H1 (cell line): ENCODE measurements around the gene OSBP2. TPM values are rescaled to one million over a fixed set of nuclear protein-coding genes. Genes with fewer than 3 reads are reported as not detected.

Source experiments
- CTCF ChIA-PET: fragments of 300-600 bp; sonication (Branson Sonifier 250); formaldehyde crosslinking; loops from one replicate; lab custom pipeline; 2021; ENCODE audit not compliant: partially characterized antibody; lab: Charles Lee
- POLR2A ChIA-PET: fragments of 300-600 bp; sonication (Branson Sonifier 250); formaldehyde crosslinking; loops from one replicate; lab custom pipeline; 2021; ENCODE audit warnings: inconsistent platforms; ENCODE audit not compliant: partially characterized antibody; lab: Charles Lee
- DNase-seq, 2 experiments: peaks; one replicate each; pipeline versions ENCODE4 v3.0.0 to v3.0.0-alpha.2; 2010 to 2022; ENCODE audit warnings: low spot score in 2 of 2, low read depth in 1 of 2, mixed read lengths in 1 of 2
- FAIRE-seq: peaks from 2 replicates; lab custom pipeline; 2011; peaks lifted over from hg19 to GRCh38; lab: Jason Lieb, UNC
- H2AFZ ChIP-seq: 2 replicates; pipeline ENCODE4 v1.8.1; 2012; ENCODE audit warnings: low read length, inconsistent platforms
- H2AK5ac ChIP-seq: 2 replicates; pipeline ENCODE4 v1.6.1; 2013; ENCODE audit warnings: low read depth, low read length
- H2BK120ac ChIP-seq: replicated peaks from 2 replicates; pipeline ENCODE3; 2013; ENCODE audit warnings: low read depth, low read length, inconsistent platforms
- H2BK12ac ChIP-seq: 2 replicates; pipeline ENCODE4 v1.6.1; 2013; ENCODE audit warnings: low read depth, low read length
- H2BK15ac ChIP-seq: 2 replicates; pipeline ENCODE4 v1.6.1; 2013; ENCODE audit warnings: low read length
- H2BK20ac ChIP-seq: 2 replicates; pipeline ENCODE4 v1.6.1; 2013; ENCODE audit warnings: low read length
- H2BK5ac ChIP-seq: 2 replicates; pipeline ENCODE4 v1.6.1; 2013; ENCODE audit warnings: low read depth, low read length
- H3K14ac ChIP-seq: 2 replicates; pipeline ENCODE4 v1.6.1; 2013; ENCODE audit warnings: inconsistent platforms; ENCODE audit not compliant: insufficient read length
- H3K18ac ChIP-seq: 2 replicates; pipeline ENCODE4 v1.6.1; 2013; ENCODE audit warnings: low read length; ENCODE audit errors: extremely low read depth
- H3K23ac ChIP-seq: 2 replicates; pipeline ENCODE4 v1.6.1; 2013; ENCODE audit warnings: inconsistent platforms; ENCODE audit not compliant: insufficient read length
- H3K23me2 ChIP-seq: 2 replicates; pipeline ENCODE4 v1.6.1; 2013; ENCODE audit warnings: low read depth, low read length
- H3K27ac ChIP-seq: 2 replicates; pipeline ENCODE4 v1.6.1; 2011; ENCODE audit warnings: low read depth, low read length, inconsistent platforms
- H3K27me3 ChIP-seq, 4 experiments: replicated peaks in 1 of 4; 1 replicate in 1 of 4; 2 replicates in 3 of 4; pipeline versions ENCODE4 v1.6.1 to v1.8.1; 2011 to 2013; ENCODE audit warnings: low read length in 3 of 4, mild to moderate bottlenecking in 3 of 4, inconsistent platforms in 2 of 4, mixed read lengths in 2 of 4, moderate library complexity in 1 of 4; ENCODE audit not compliant: control insufficient read depth in 3 of 4, insufficient read depth in 3 of 4; ENCODE audit errors: extremely low read depth in 1 of 4
- H3K36me3 ChIP-seq, 4 experiments: 2 replicates each; pipeline versions ENCODE4 v1.6.1 to v1.8.1; 2011 to 2013; ENCODE audit warnings: mild to moderate bottlenecking in 4 of 4, low read length in 3 of 4, moderate library complexity in 2 of 4, control low read depth in 1 of 4, inconsistent platforms in 1 of 4; ENCODE audit not compliant: insufficient read depth in 4 of 4, control insufficient read depth in 2 of 4
- H3K4ac ChIP-seq: replicated peaks from 2 replicates; pipeline ENCODE3; 2013; ENCODE audit warnings: low read length, low read depth, mixed read lengths, inconsistent platforms; ENCODE audit not compliant: insufficient read length
- H3K4me1 ChIP-seq, 4 experiments: replicated peaks in 1 of 4; 1 replicate in 1 of 4; 2 replicates in 3 of 4; pipeline versions ENCODE4 v1.6.1 to v1.8.1; 2011 to 2013; ENCODE audit warnings: low read length in 3 of 4, inconsistent platforms in 2 of 4, mixed read lengths in 1 of 4; ENCODE audit not compliant: insufficient read depth in 4 of 4, control insufficient read depth in 3 of 4
- H3K4me2 ChIP-seq, 2 experiments: 2 replicates each; pipeline versions ENCODE4 v1.6.1 to v1.8.1; 2011 to 2013; ENCODE audit warnings: low read depth in 2 of 2, low read length in 2 of 2, control low read depth in 1 of 2, inconsistent platforms in 1 of 2, mild to moderate bottlenecking in 1 of 2; ENCODE audit not compliant: insufficient read depth in 1 of 2
- H3K4me3 ChIP-seq, 4 experiments: fragments of 200-600, 300-600 bp in 1 of 4; sonication (generic), shearing (Covaris generic), sonication (Bioruptor Twin) in 1 of 4; 2 replicates each; pipeline versions ENCODE4 v1.5.1 to v1.8.1; 2011 to 2016; ENCODE audit warnings: low read length in 4 of 4, low read depth in 3 of 4, control low read depth in 2 of 4, inconsistent platforms in 2 of 4, mild to moderate bottlenecking in 2 of 4, mixed read lengths in 1 of 4, moderate library complexity in 1 of 4; ENCODE audit not compliant: insufficient read depth in 2 of 4; ENCODE audit errors: extremely low read depth in 1 of 4
- H3K56ac ChIP-seq: replicated peaks from 2 replicates; pipeline ENCODE3; 2013; ENCODE audit warnings: low read depth, mild to moderate bottlenecking, mixed read lengths, low read length, inconsistent platforms; ENCODE audit not compliant: insufficient read length
- H3K79me1 ChIP-seq: 2 replicates; pipeline ENCODE4 v1.6.1; 2013; ENCODE audit warnings: low read depth, low read length, control low read depth
- H3K79me2 ChIP-seq, 2 experiments: 2 replicates each; pipeline versions ENCODE4 v1.6.1 to v1.8.1; 2012 to 2013; ENCODE audit warnings: low read length in 2 of 2, mild to moderate bottlenecking in 2 of 2, inconsistent platforms in 1 of 2; ENCODE audit not compliant: insufficient read depth in 2 of 2, control insufficient read depth in 1 of 2
- H3K9ac ChIP-seq, 4 experiments: replicated peaks in 1 of 4; 1 replicate in 1 of 4; 2 replicates in 3 of 4; pipeline versions ENCODE4 v1.6.1 to v1.8.1; 2011 to 2013; ENCODE audit warnings: low read depth in 3 of 4, low read length in 3 of 4, control low read depth in 2 of 4, mild to moderate bottlenecking in 2 of 4, moderate library complexity in 2 of 4, inconsistent platforms in 1 of 4; ENCODE audit errors: extremely low read depth in 1 of 4
- H3K9me3 ChIP-seq, 2 experiments: 2 replicates each; pipeline versions ENCODE4 v1.6.1 to v1.8.1; 2012 to 2013; ENCODE audit warnings: mild to moderate bottlenecking in 2 of 2, moderate library complexity in 2 of 2, control low read depth in 1 of 2, inconsistent platforms in 1 of 2, low read depth in 1 of 2, low read length in 1 of 2, mixed read lengths in 1 of 2; ENCODE audit not compliant: insufficient read depth in 2 of 2
- H4K20me1 ChIP-seq, 2 experiments: replicated peaks in 1 of 2; 2 replicates each; pipeline versions ENCODE3 to v1.8.1; 2011 to 2013; ENCODE audit warnings: inconsistent platforms in 2 of 2, low read length in 2 of 2, mild to moderate bottlenecking in 1 of 2; ENCODE audit not compliant: insufficient read depth in 2 of 2, control insufficient read depth in 1 of 2
- H4K5ac ChIP-seq: 2 replicates; pipeline ENCODE4 v1.6.1; 2013; ENCODE audit warnings: low read length, low read depth, mixed read lengths, inconsistent platforms; ENCODE audit not compliant: insufficient read length
- H4K8ac ChIP-seq: 2 replicates; pipeline ENCODE4 v1.8.0; 2013; ENCODE audit warnings: mild to moderate bottlenecking, moderate library complexity, low read length, inconsistent platforms; ENCODE audit not compliant: insufficient read depth; ENCODE audit errors: extremely low read depth
- H4K91ac ChIP-seq: replicated peaks from 2 replicates; pipeline ENCODE3; 2013; ENCODE audit warnings: low read length, mixed read lengths, inconsistent platforms; ENCODE audit not compliant: insufficient read length
- ASH2L ChIP-seq: fragments of 200-600, 300-600 bp; sonication (generic); IDR thresholded peaks from one replicate; pipeline ENCODE4 v1.7.1; 2017; ENCODE audit warnings: low read length
- CTBP2 ChIP-seq: IDR thresholded peaks from 2 replicates; pipeline ENCODE4 v1.7.0; 2011; ENCODE audit warnings: borderline replicate concordance, mild to moderate bottlenecking, moderate library complexity, mixed read lengths, low read length; ENCODE audit not compliant: insufficient read depth, insufficient read length
- KDM1A ChIP-seq: fragments of 200-600, 300-600 bp; sonication (generic); IDR thresholded peaks from 2 replicates; pipeline ENCODE4 v1.7.1; 2016; ENCODE audit warnings: mild to moderate bottlenecking, low read length, borderline replicate concordance
- MAFK ChIP-seq: IDR thresholded peaks from 2 replicates; pipeline ENCODE4 v1.6.1; 2012; ENCODE audit warnings: low read depth, mild to moderate bottlenecking, improper control_type of control experiment, low read length
- RAD21 ChIP-seq, 2 experiments: IDR thresholded peaks in 1 of 2; conservative IDR thresholded peaks in 1 of 2; 2 replicates each; pipeline ENCODE4 v1.6.1; 2011; ENCODE audit warnings: low read depth in 2 of 2, low read length in 2 of 2, improper control_type of control experiment in 1 of 2, inconsistent platforms in 1 of 2, mild to moderate bottlenecking in 1 of 2, moderate library complexity in 1 of 2
- SP2 ChIP-seq: IDR thresholded peaks from 2 replicates; pipeline ENCODE4 v1.6.1; 2012; ENCODE audit warnings: mild to moderate bottlenecking, low read length, inconsistent platforms
- TCF12 ChIP-seq: IDR thresholded peaks from 2 replicates; pipeline ENCODE4 v1.6.1; 2011; ENCODE audit warnings: low read depth, mild to moderate bottlenecking, low read length
- TEAD4 ChIP-seq: IDR thresholded peaks from 2 replicates; pipeline ENCODE4 v1.6.1; 2012; ENCODE audit warnings: low read depth, low read length, inconsistent platforms, mixed read lengths
- WGBS, 2 experiments: shearing (Covaris generic) in 1 of 2; methylation state at CpG; one replicate each; pipeline versions ENCODE4 v1.1.6 to v1.1.7; 2013 to 2015; ENCODE audit warnings: low lambda C conversion rate in 2 of 2, mixed read lengths in 2 of 2, inconsistent platforms in 1 of 2, low coverage in 1 of 2, missing lambda C conversion rate in 1 of 2; ENCODE audit not compliant: insufficient replicate concordance in 2 of 2, insufficient coverage in 1 of 2, insufficient read length in 1 of 2; ENCODE audit errors: extremely low coverage in 1 of 2, missing lambda C conversion rate in 1 of 2; 5-methylcytosine and 5-hydroxymethylcytosine counted together
- polyA plus RNA-seq, 7 experiments: library from polyadenylated mRNA; depleted of rRNA in 3 of 7; stranded (reverse) in 5 of 7; unstranded in 2 of 7; fragments of >200 nt in 5 of 7; fragments of 200-250 nt in 2 of 7; gene quantifications; 1 replicate in 5 of 7; 2 replicates in 1 of 7; 4 replicates in 1 of 7; pipeline versions ENCODE4 v1.2.1 to v1.2.3, GENCODE V29; 2011 to 2013; ENCODE audit warnings: missing spikeins in 2 of 7, mixed read lengths in 2 of 7
- total RNA-seq: library from RNA; stranded (reverse); fragmentation: NEBNext Ultra II Directional; extraction: Animal tissue kit (Norgen Biotek cat#: 25700); gene quantifications from 2 replicates; pipeline ENCODE4 v1.2.1, GENCODE V29; 2021
- TF ChIP-seq, protein P1 (sequence below), 3 experiments: IDR thresholded peaks; 1 replicate in 2 of 3; 2 replicates in 1 of 3; pipeline versions ENCODE4 v1.5.1 to v1.6.1; 2011; ENCODE audit warnings: low read length in 3 of 3, mild to moderate bottlenecking in 3 of 3, inconsistent platforms in 2 of 3, low read depth in 1 of 3, moderate library complexity in 1 of 3; ENCODE audit not compliant: insufficient read depth in 1 of 3; ENCODE audit errors: control extremely low read depth in 1 of 3

The OSBP2 gene
- total and polyA plus RNA-seq, 2 of the 8 experiments (the other 6 are each of a cell fraction or from before 2014, with no cell fraction given) = 3.4 to 3.7 TPM

DNA sequence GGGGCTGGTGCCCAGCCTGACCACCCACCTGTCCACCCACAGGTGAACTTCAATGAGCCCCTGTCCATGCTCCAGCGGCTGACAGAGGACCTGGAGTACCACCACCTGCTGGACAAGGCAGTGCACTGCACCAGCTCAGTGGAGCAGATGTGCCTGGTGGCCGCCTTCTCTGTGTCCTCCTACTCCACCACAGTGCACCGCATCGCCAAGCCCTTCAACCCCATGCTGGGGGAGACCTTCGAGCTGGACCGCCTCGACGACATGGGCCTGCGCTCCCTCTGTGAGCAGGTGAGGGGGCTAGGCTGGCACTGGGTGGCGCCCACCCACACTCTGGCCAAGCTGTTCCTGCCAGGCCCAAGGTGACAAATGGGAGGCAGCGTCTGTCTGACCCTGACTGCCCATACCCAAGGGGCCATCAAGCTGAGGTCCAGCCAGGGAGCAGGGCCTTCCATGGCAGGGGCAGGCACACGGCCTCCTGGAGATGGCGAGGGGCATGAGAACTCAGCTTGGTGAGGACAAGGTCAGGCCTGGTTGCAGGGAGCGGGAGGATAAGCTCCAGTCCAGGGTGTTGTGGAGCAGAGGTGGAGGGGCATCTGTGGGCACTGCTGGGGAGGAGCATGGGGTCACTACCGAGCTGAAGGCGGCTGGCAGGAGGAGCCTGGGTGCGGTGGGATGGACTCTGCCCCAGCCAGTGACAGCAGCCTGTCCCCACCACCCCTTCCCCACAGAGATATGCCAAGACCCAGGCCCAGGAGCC is 196.2 kb downstream of the OSBP2 start:
- POLR2A ChIA-PET = interaction anchor here (0.6 to 1.1 kb wide), 4 partner anchors 10 to 1527 kb away, joined by 3 to 6 read pairs (median 4); no protein-coding TSS in a partner anchor
- Histone ChIP-seq H3K4me2 (no peak overlapping the region), H4K5ac (no peak overlapping the region), H4K91ac (no peak overlapping the region), H3K4ac (no peak overlapping the region), H3K36me3 (peaks cover 0 to 9% (median 2%) of the 10 kb centered on the region in 4 experiments; a peak in 2 of 8 replicates), H3K14ac (no peak overlapping the region), H3K79me2 (no peaks in the 10 kb centered on the region), H3K4me1 (peaks cover 0 to 4% (median 4%) of the 10 kb centered on the region in 4 experiments; a peak in 5 of 7 replicates), H4K8ac (peak overlapping the region; percentile 68; the same call in 1 of the 2 replicates), H2AK5ac (no peak overlapping the region), H2AFZ (no peak overlapping the region), H3K56ac (no peak overlapping the region), H3K4me3 (no peak overlapping the region), H4K20me1 (peaks cover 1 to 3% of the 10 kb centered on the region in 2 experiments), H2BK12ac (no peak overlapping the region), H3K9me3 (no peaks in the 10 kb centered on the region), H3K18ac (no peak overlapping the region), H2BK5ac (no peak overlapping the region), H3K23ac (no peak overlapping the region), H2BK20ac (no peak overlapping the region), H3K27ac (no peak overlapping the region), H2BK15ac (no peak overlapping the region), H3K79me1 (no peaks in the 10 kb centered on the region), H3K23me2 (no peaks in the 10 kb centered on the region), H3K27me3 (no peaks in the 10 kb centered on the region), H3K9ac (no peak overlapping the region), H2BK120ac (no peak overlapping the region)
- FAIRE-seq (no peak), DNase-seq (peak in 1 of 2 experiments; percentile 82)
- CTCF ChIA-PET = interaction anchor here (0.6 to 6.2 kb wide), 41 partner anchors 9 to 516 kb away, joined by 3 to 73 read pairs (median 4); partner anchors contain the start of gene SLC35E4
- 85% methylated on average over 16 of the region's 17 CpGs; no CpG with 5 or more reads in 1 of the 2 experiments for WGBS, 2 experiments
- TF ChIP-seq CTBP2 (no peak), MAFK (no peak), TEAD4 (no peak), RAD21 (IDR thresholded peaks at IDR 0.05 in 1 of 2, conservative IDR thresholded peaks at IDR 0.05 in 1 of 2; ENCODE audit: low read depth in 2 of 2, low read length in 2 of 2) (peak; percentile 72 to 74), KDM1A (no peak), ASH2L (no peak), SP2 (no peak), TCF12 (no peak)
- TF ChIP-seq, protein P1, sequence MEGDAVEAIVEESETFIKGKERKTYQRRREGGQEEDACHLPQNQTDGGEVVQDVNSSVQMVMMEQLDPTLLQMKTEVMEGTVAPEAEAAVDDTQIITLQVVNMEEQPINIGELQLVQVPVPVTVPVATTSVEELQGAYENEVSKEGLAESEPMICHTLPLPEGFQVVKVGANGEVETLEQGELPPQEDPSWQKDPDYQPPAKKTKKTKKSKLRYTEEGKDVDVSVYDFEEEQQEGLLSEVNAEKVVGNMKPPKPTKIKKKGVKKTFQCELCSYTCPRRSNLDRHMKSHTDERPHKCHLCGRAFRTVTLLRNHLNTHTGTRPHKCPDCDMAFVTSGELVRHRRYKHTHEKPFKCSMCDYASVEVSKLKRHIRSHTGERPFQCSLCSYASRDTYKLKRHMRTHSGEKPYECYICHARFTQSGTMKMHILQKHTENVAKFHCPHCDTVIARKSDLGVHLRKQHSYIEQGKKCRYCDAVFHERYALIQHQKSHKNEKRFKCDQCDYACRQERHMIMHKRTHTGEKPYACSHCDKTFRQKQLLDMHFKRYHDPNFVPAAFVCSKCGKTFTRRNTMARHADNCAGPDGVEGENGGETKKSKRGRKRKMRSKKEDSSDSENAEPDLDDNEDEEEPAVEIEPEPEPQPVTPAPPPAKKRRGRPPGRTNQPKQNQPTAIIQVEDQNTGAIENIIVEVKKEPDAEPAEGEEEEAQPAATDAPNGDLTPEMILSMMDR (IDR thresholded peaks at IDR 0.05; ENCODE audit: control extremely low read depth in 1 of 3, insufficient read depth in 1 of 3, low read depth in 1 of 3, low read length in 3 of 3) = peak; percentile 86 to 99 (median 93)
